ENCODE data around the gene UNC5A.

- TF ChIP-seq, protein P1, sequence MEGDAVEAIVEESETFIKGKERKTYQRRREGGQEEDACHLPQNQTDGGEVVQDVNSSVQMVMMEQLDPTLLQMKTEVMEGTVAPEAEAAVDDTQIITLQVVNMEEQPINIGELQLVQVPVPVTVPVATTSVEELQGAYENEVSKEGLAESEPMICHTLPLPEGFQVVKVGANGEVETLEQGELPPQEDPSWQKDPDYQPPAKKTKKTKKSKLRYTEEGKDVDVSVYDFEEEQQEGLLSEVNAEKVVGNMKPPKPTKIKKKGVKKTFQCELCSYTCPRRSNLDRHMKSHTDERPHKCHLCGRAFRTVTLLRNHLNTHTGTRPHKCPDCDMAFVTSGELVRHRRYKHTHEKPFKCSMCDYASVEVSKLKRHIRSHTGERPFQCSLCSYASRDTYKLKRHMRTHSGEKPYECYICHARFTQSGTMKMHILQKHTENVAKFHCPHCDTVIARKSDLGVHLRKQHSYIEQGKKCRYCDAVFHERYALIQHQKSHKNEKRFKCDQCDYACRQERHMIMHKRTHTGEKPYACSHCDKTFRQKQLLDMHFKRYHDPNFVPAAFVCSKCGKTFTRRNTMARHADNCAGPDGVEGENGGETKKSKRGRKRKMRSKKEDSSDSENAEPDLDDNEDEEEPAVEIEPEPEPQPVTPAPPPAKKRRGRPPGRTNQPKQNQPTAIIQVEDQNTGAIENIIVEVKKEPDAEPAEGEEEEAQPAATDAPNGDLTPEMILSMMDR (IDR thresholded peaks at IDR 0.05): no peak
- TF ChIP-seq POLR2A (IDR thresholded peaks at IDR 0.05) (no peak), POLR2AphosphoS5 (IDR thresholded peaks at IDR 0.05; ENCODE audit: insufficient read depth in 1 of 2, low read depth in 1 of 2) (no peak)
Observed at GRCh38 chr5:176884571-176884890, 74.2 kb downstream of the UNC5A start.
